Spleen (tissue), 11 donors: Measurements from ENCODE around the gene PARN. TPM values are rescaled to one million over a fixed set of nuclear protein-coding genes. Genes with fewer than 3 reads are reported as not detected.

ENCODE experiments used
- DNase-seq: peaks from one replicate; pipeline ENCODE4 v3.0.0-alpha.2; 2020
- H3K27ac ChIP-seq, 8 donors: fragments of 200-600 bp; sonication (generic) in 7 of 8; 1 replicate in 4 of 8; 2 replicates in 4 of 8; pipeline versions ENCODE4 v1.5.0 to v1.8.0; 2016 to 2021; ENCODE audit warnings: inconsistent platforms in 4 of 8, mild to moderate bottlenecking in 4 of 8, moderate library complexity in 1 of 8
- H3K27me3 ChIP-seq, 7 donors: fragments of 200-600 bp; sonication (generic) in 6 of 7; replicated peaks in 1 of 7; 1 replicate in 4 of 7; 2 replicates in 3 of 7; pipeline versions ENCODE4 v1.5.0 to v1.8.0; 2016 to 2021; ENCODE audit warnings: inconsistent platforms in 3 of 7, mild to moderate bottlenecking in 1 of 7
- H3K36me3 ChIP-seq, 6 donors: fragments of 200-600 bp; sonication (generic) in 5 of 6; 1 replicate in 4 of 6; 2 replicates in 2 of 6; pipeline versions ENCODE4 v1.5.0 to v1.8.0; 2016 to 2021; ENCODE audit warnings: inconsistent platforms in 2 of 6
- H3K4me1 ChIP-seq, 6 donors: fragments of 200-600 bp; sonication (generic) in 5 of 6; 1 replicate in 3 of 6; 2 replicates in 3 of 6; pipeline versions ENCODE4 v1.5.0 to v1.8.0; 2016 to 2021; ENCODE audit warnings: inconsistent platforms in 3 of 6
- H3K4me3 ChIP-seq, 8 donors: fragments of 200-600 bp; sonication (generic) in 7 of 8; 1 replicate in 4 of 8; 2 replicates in 4 of 8; pipeline versions ENCODE4 v1.5.0 to v1.8.0; 2016 to 2021; ENCODE audit warnings: inconsistent platforms in 4 of 8, mild to moderate bottlenecking in 4 of 8, moderate library complexity in 2 of 8
- H3K9me3 ChIP-seq, 8 donors: fragments of 200-600 bp; sonication (generic) in 7 of 8; 1 replicate in 4 of 8; 2 replicates in 4 of 8; pipeline versions ENCODE4 v1.5.0 to v1.8.0; 2016 to 2021; ENCODE audit warnings: inconsistent platforms in 4 of 8
- CTCF ChIP-seq, 11 experiments: fragments of 200-600 bp in 7 of 11; fragments of 450-650 bp in 4 of 11; sonication (generic) in 4 of 11; IDR thresholded peaks in 8 of 11; conservative IDR thresholded peaks in 3 of 11; 1 replicate in 7 of 11; 2 replicates in 4 of 11; pipeline versions ENCODE4 v1.4.0 to v1.8.0; 2016 to 2021; ENCODE audit warnings: antibody characterized with exemption in 11 of 11, inconsistent platforms in 4 of 11, mild to moderate bottlenecking in 1 of 11
- POLR2A ChIP-seq, 3 donors: fragments of 450-650 bp; IDR thresholded peaks; one replicate each; pipeline ENCODE4 v1.5.1; 2017; ENCODE audit warnings: antibody characterized with exemption in 3 of 3, mild to moderate bottlenecking in 1 of 3
- POLR2AphosphoS5 ChIP-seq, 3 donors: sonication (generic); formaldehyde crosslinking; IDR thresholded peaks; one replicate each; pipeline ENCODE4 v1.5.1; 2017; ENCODE audit warnings: antibody characterized with exemption in 3 of 3
- WGBS, 5 donors: extraction: QIAGEN DNeasy Blood & Tissue Kit in 3 of 5; methylation state at CpG; one replicate each; pipeline versions ENCODE4 v1.1.5 to v1.1.7; 2013 to 2018; 5-methylcytosine and 5-hydroxymethylcytosine counted together
- intact Hi-C: fragments of 100-400 bp; cut with DNase I; formaldehyde crosslinking; loops from one replicate; pipeline ENCODE4 v1.15.0; 2023; ENCODE audit warnings: low total_unique reads
- polyA plus RNA-seq, 3 donors: library from polyadenylated mRNA; stranded (reverse); fragments of 200-250 nt; gene quantifications; one replicate each; pipeline ENCODE4 v1.2.1, GENCODE V29; 2013
- total RNA-seq, 7 donors: library from RNA; depleted of rRNA in 3 of 7; stranded (reverse); fragments of >200 nt in 3 of 7; fragmentation: NEBNext Ultra II Directional in 4 of 7; extraction: Animal tissue kit (Norgen Biotek cat#: 25700) in 4 of 7; gene quantifications; one replicate each; pipeline versions ENCODE4 v1.1.0 to v1.2.1, GENCODE V29; 2016 to 2021
- donor health status: healthy with polysubstance abuse.
- donor health status: DM: no; HTN: no; CAD: no; lungs with moderate emphysema.
- donor health status: DM: no; HTN: no; CAD: no.
- donor health status: Bipolar disorder and iron deficiency.
- donor health status: healthy.
- donor health status: DM: no; HTN: no; CAD: no.
- donor health status: DM: yes; HTN: yes; CAD: no.

The PARN gene
- total and polyA plus RNA-seq, 10 donors, result 10.3 to 49.0 (median 35.6) TPM

GRCh38 chr16:14475370-14476139 lies 154.5 kb downstream of the PARN start:
- H3K4me3 ChIP-seq, result no peak overlapping the region
- peaks cover 0 to 63% (median 12%) of the 10 kb centered on the region in 6 donors for H3K36me3 ChIP-seq
- H3K27ac ChIP-seq, result no peak overlapping the region
- no peak for DNase-seq
- intact Hi-C loops, result no loop called here
- no peak for TF ChIP-seq CTCF (IDR thresholded peaks at IDR 0.05 in 8 of 11, conservative IDR thresholded peaks at IDR 0.05 in 3 of 11)
- no peak for TF ChIP-seq POLR2AphosphoS5 (IDR thresholded peaks at IDR 0.05)
- no peak for TF ChIP-seq POLR2A (IDR thresholded peaks at IDR 0.05)
- H3K27me3 ChIP-seq, result no peaks in the 10 kb centered on the region
- WGBS, 5 donors, result 91 to 97% (median 94%) methylated on average over 7 of the region's 7 CpGs
- peaks cover 0 to 13% (median 11%) of the 10 kb centered on the region in 8 donors for H3K9me3 ChIP-seq
- no peaks in the 10 kb centered on the region for H3K4me1 ChIP-seq

GRCh38 chr16:14473488-14473887 lies 156.6 kb downstream of the PARN start:
- H3K4me1 ChIP-seq, result no peaks in the 10 kb centered on the region
- WGBS, 5 donors, result 82 to 93% (median 86%) methylated on average over 5 of the region's 5 CpGs
- no peaks in the 10 kb centered on the region for H3K27me3 ChIP-seq
- H3K27ac ChIP-seq, result no peak overlapping the region
- no peak for DNase-seq
- H3K4me3 ChIP-seq, result no peak overlapping the region
- H3K9me3 ChIP-seq, result peaks cover 0 to 4% (median 3%) of the 10 kb centered on the region in 8 donors
- TF ChIP-seq CTCF (IDR thresholded peaks at IDR 0.05 in 8 of 11, conservative IDR thresholded peaks at IDR 0.05 in 3 of 11), result no peak
- TF ChIP-seq POLR2AphosphoS5 (IDR thresholded peaks at IDR 0.05), result no peak
- TF ChIP-seq POLR2A (IDR thresholded peaks at IDR 0.05), result no peak
- intact Hi-C loops, result no loop called here
- H3K36me3 ChIP-seq, result peaks cover 0 to 42% (median 0%) of the 10 kb centered on the region in 6 donors

- no peaks in the 10 kb centered on the region for H3K4me1 ChIP-seq
- H3K36me3 ChIP-seq, result peaks cover 0 to 31% (median 0%) of the 10 kb centered on the region in 6 donors
- no peak for DNase-seq
- H3K9me3 ChIP-seq, result no peaks in the 10 kb centered on the region
- TF ChIP-seq POLR2AphosphoS5 (IDR thresholded peaks at IDR 0.05), result no peak
- no peak for TF ChIP-seq CTCF (IDR thresholded peaks at IDR 0.05 in 8 of 11, conservative IDR thresholded peaks at IDR 0.05 in 3 of 11)
- H3K4me3 ChIP-seq, result no peak overlapping the region
- 90 to 98% (median 94%) methylated on average over 2 of the region's 2 CpGs for WGBS, 5 donors
- no peak overlapping the region for H3K27ac ChIP-seq
- no peaks in the 10 kb centered on the region for H3K27me3 ChIP-seq
- intact Hi-C loops, result no loop called here
Observed at GRCh38 chr16:14472357-14472756, 157.7 kb downstream of the PARN start.

GRCh38 chr16:14470788-14471187 lies 159.3 kb downstream of the PARN start:
- WGBS, 5 donors, result 95 to 99% (median 97%) methylated on average over 2 of the region's 2 CpGs
- intact Hi-C loops, result no loop called here
- H3K36me3 ChIP-seq, result peaks cover 0 to 21% (median 0%) of the 10 kb centered on the region in 6 donors

More at GRCh38 chr16:14470788-14471187, 159.3 kb downstream of the PARN start:
- H3K27ac ChIP-seq, result no peak overlapping the region
- H3K9me3 ChIP-seq, result no peaks in the 10 kb centered on the region
- no peaks in the 10 kb centered on the region for H3K27me3 ChIP-seq
- H3K4me3 ChIP-seq, result no peak overlapping the region
- DNase-seq, result no peak
- H3K4me1 ChIP-seq, result no peaks in the 10 kb centered on the region
- TF ChIP-seq POLR2A (IDR thresholded peaks at IDR 0.05) (no peak), POLR2AphosphoS5 (IDR thresholded peaks at IDR 0.05) (no peak), CTCF (IDR thresholded peaks at IDR 0.05 in 8 of 11, conservative IDR thresholded peaks at IDR 0.05 in 3 of 11) (no peak)
